Loucy (cell line): Measurements from ENCODE around the gene PSMB3.

Source experiments
- H2AFZ ChIP-seq: fragments of 200-600 bp; sonication (generic); 2 replicates; pipeline ENCODE4 v1.6.0; 2016; ENCODE audit warnings: antibody characterized with exemption, mild to moderate bottlenecking, low read length, moderate library complexity
- H3F3A ChIP-seq: fragments of 200-600 bp; 2 replicates; pipeline ENCODE4 v1.6.0; 2016; ENCODE audit warnings: antibody characterized with exemption, low read depth, mild to moderate bottlenecking
- H3K27me3 ChIP-seq: fragments of 200-600 bp; sonication (generic); 2 replicates; pipeline ENCODE4 v1.6.1; 2014; ENCODE audit warnings: low read length, mild to moderate bottlenecking; ENCODE audit not compliant: insufficient read depth, poor library complexity, severe bottlenecking
- H3K36me3 ChIP-seq: fragments of 200-600 bp; sonication (generic); 2 replicates; pipeline ENCODE4 v1.6.1; 2016; ENCODE audit warnings: low read length; ENCODE audit not compliant: insufficient read depth
- H3K4me1 ChIP-seq: fragments of 200-600 bp; sonication (generic); 2 replicates; pipeline ENCODE4 v1.5.1; 2014; ENCODE audit warnings: low read length, mild to moderate bottlenecking; ENCODE audit not compliant: insufficient read depth, poor library complexity, severe bottlenecking
- H3K4me2 ChIP-seq: fragments of 200-600 bp; sonication (generic); 2 replicates; pipeline ENCODE4 v1.6.0; 2014; ENCODE audit warnings: antibody characterized with exemption, low read length, low read depth, mild to moderate bottlenecking; ENCODE audit not compliant: poor library complexity, severe bottlenecking
- H3K4me3 ChIP-seq: fragments of 200-600 bp; sonication (generic); 2 replicates; pipeline ENCODE4 v1.5.1; 2014; ENCODE audit warnings: low read length, mild to moderate bottlenecking, mixed read lengths; ENCODE audit not compliant: poor library complexity, severe bottlenecking
- H3K79me2 ChIP-seq: fragments of 200-600 bp; sonication (generic); 2 replicates; pipeline ENCODE4 v1.6.1; 2014; ENCODE audit warnings: low read length; ENCODE audit not compliant: insufficient read depth
- H3K9ac ChIP-seq: fragments of 200-600 bp; sonication (generic); 2 replicates; pipeline ENCODE4 v1.6.0; 2014; ENCODE audit warnings: mild to moderate bottlenecking, low read depth, low read length, moderate library complexity; ENCODE audit not compliant: poor library complexity, severe bottlenecking
- H3K9me2 ChIP-seq: fragments of 200-600 bp; sonication (generic); replicated peaks from 2 replicates; pipeline ENCODE4 v1.6.1; 2016; ENCODE audit warnings: low read depth, low read length, mixed read lengths
- H3K9me3 ChIP-seq: fragments of 200-600 bp; sonication (generic); 2 replicates; pipeline ENCODE4 v1.6.1; 2014; ENCODE audit warnings: mild to moderate bottlenecking, antibody characterized with exemption, low read length, low read depth; ENCODE audit not compliant: insufficient read depth
- H4K20me1 ChIP-seq: fragments of 200-600 bp; sonication (generic); 2 replicates; pipeline ENCODE4 v1.6.0; 2014; ENCODE audit warnings: antibody characterized with exemption, low read length, mild to moderate bottlenecking; ENCODE audit not compliant: insufficient read depth, poor library complexity, severe bottlenecking
- EZH2phosphoT487 ChIP-seq: fragments of 200-600 bp; IDR thresholded peaks from 2 replicates; pipeline ENCODE4 v1.6.1; 2018; ENCODE audit warnings: antibody characterized with exemption, mild to moderate bottlenecking, moderate library complexity, borderline replicate concordance
- TF ChIP-seq, protein P1 (sequence below): fragments of 200-600 bp; sonication (generic); conservative IDR thresholded peaks from 2 replicates; pipeline ENCODE4 v1.5.1; 2014; ENCODE audit warnings: mild to moderate bottlenecking, antibody characterized with exemption, low read length

The PSMB3 gene

DNA sequence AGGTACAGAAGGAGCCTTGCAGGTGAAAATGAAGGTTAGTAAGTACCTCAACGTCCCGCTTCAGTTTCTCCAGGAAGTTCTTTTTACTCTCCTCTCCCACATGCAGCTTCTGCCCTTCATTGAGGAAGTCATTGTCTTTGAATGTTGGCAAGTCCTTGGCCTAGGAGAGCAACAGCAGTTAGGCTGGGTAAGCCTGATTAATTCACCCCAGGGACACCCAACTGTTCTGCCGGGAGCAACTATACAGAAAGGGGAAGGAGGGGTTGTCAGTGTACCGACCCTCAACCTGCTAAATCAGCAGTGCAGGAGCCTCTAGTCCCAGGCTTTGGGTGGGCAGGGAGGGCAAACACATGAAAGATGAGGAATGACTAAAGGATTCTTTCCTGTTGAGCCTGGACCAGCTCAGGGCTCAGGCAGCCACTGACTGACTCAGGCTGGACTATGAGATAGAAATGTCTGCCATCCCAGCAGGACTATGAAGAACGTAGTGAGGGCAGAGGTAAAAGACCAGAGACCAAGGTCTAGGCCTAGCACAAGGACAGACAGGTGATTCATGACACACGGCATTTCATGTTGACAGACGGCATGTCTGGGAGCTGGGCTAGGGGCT is 25.2 kb downstream of the PSMB3 start:
- Histone ChIP-seq H3K9ac (no peak overlapping the region), H3K4me2 (no peak overlapping the region), H3K36me3 (peaks cover 87% of the 10 kb centered on the region; the same call in 1 of the 2 replicates), H3F3A (no peaks in the 10 kb centered on the region; the same call in 1 of the 2 replicates), H3K27me3 (no peaks in the 10 kb centered on the region), H3K79me2 (no peaks in the 10 kb centered on the region), H3K9me2 (no peaks in the 10 kb centered on the region), H3K4me3 (no peak overlapping the region), H3K4me1 (peaks cover 8% of the 10 kb centered on the region), H2AFZ (no peak overlapping the region), H4K20me1 (no peaks in the 10 kb centered on the region), H3K9me3 (no peaks in the 10 kb centered on the region)
- no peak for TF ChIP-seq EZH2phosphoT487
- TF ChIP-seq, protein P1, sequence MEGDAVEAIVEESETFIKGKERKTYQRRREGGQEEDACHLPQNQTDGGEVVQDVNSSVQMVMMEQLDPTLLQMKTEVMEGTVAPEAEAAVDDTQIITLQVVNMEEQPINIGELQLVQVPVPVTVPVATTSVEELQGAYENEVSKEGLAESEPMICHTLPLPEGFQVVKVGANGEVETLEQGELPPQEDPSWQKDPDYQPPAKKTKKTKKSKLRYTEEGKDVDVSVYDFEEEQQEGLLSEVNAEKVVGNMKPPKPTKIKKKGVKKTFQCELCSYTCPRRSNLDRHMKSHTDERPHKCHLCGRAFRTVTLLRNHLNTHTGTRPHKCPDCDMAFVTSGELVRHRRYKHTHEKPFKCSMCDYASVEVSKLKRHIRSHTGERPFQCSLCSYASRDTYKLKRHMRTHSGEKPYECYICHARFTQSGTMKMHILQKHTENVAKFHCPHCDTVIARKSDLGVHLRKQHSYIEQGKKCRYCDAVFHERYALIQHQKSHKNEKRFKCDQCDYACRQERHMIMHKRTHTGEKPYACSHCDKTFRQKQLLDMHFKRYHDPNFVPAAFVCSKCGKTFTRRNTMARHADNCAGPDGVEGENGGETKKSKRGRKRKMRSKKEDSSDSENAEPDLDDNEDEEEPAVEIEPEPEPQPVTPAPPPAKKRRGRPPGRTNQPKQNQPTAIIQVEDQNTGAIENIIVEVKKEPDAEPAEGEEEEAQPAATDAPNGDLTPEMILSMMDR = no peak

DNA sequence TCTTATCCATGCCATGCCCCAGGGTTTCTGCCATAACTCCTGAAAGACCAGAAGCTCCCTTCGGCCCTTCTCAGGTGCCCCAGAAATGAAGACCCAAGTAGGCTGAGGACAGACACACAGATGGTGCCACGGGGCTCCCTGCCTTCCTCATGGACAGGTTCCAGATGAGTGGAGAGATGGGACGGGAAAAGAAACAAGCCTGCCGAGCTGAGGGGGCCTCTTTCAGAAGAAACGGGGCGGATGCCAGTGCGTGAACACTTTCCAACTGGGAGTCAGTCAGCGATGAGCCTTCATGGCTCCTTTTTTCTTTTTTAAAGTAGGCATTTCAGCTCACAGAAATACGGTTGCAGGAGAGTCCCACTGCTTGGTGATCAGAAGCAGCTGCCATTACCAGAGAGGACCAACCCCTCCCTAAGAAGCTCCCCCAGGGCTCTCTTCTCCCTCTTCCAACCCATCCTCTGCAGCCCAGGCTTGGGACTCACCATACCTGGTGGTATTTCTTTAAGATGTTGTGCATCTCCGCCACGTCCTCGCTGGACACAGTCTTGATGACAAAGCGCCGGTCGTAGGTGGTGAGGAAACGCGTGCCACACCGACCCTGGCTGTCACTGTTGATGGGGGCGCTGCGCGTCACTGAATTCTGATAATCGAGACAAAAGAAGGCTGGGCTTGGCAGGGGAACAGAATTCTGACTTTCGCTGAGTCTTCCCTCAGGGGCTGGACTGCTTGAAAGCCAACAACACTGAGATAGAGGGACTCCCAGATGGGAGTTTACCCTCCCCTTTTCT is 27.6 kb downstream of the PSMB3 start:
- Histone ChIP-seq H3K4me3 (no peak overlapping the region), H3K36me3 (peaks cover 86% of the 10 kb centered on the region; the same call in 1 of the 2 replicates)
- TF ChIP-seq, protein P1 = no peak
- TF ChIP-seq EZH2phosphoT487 = no peak

DNA sequence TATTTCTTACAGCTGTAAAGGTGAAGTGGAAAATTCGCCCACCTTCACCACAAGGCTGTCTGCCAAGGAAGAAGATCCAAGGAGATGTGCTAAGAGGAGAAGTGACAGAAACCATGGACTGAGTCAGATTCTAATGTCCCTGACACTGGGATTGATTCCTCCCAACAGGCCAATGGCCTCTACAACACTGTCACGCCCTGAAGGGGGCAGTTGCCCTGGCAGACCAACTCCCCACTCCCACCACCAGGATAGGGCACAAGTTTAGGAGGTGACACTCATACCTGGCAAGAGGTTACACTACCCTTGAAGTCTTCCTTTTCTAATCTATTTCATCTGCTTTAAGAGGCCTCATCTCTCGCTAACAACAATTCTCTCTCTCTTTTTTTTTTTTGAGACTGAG is 30.7 kb downstream of the PSMB3 start:
- Histone ChIP-seq H3K79me2 (no peaks in the 10 kb centered on the region), H3K4me3 (no peak overlapping the region), H3K4me2 (no peak overlapping the region), H3K9me3 (no peaks in the 10 kb centered on the region), H2AFZ (no peak overlapping the region), H3K36me3 (peaks cover 80% of the 10 kb centered on the region; the same call in 1 of the 2 replicates), H3K9me2 (no peaks in the 10 kb centered on the region), H3K27me3 (no peaks in the 10 kb centered on the region), H3F3A (no peaks in the 10 kb centered on the region), H3K4me1 (peaks cover 8% of the 10 kb centered on the region), H3K9ac (no peak overlapping the region), H4K20me1 (no peaks in the 10 kb centered on the region)
- no peak for TF ChIP-seq EZH2phosphoT487
- TF ChIP-seq, protein P1 = no peak

More for the DNA sequence above, 27.6 kb downstream of the PSMB3 start:
- no peaks in the 10 kb centered on the region for H3K9me3 ChIP-seq
- no peaks in the 10 kb centered on the region for H3K9me2 ChIP-seq
- no peaks in the 10 kb centered on the region for H3K79me2 ChIP-seq
- no peak overlapping the region for H3K9ac ChIP-seq
- H2AFZ ChIP-seq = no peak overlapping the region
- H4K20me1 ChIP-seq = no peaks in the 10 kb centered on the region
- no peaks in the 10 kb centered on the region for H3F3A ChIP-seq
- peaks cover 8% of the 10 kb centered on the region for H3K4me1 ChIP-seq
- no peaks in the 10 kb centered on the region for H3K27me3 ChIP-seq
- H3K4me2 ChIP-seq = no peak overlapping the region
